Activated CD8-positive, alpha-beta memory T cell treated with anti-CD3 and anti-CD28 coated beads for 48 hours (primary cell): Measurements from ENCODE around the gene SF3A1.

Experiments used
- DNase-seq, 3 experiments: peaks; one replicate each; pipeline ENCODE4 v3.0.0-alpha.2; 2020; ENCODE audit warnings: low read depth in 2 of 3, low spot score in 2 of 3

Gene SF3A1

GRCh38 chr22:30305906-30306626 is 50.6 kb downstream of the SF3A1 start:
- DNase-seq, result no peak

- no peak for DNase-seq
Observed at GRCh38 chr22:30305519-30305905, 51.2 kb downstream of the SF3A1 start.

GRCh38 chr22:30304495-30305244 is 52.0 kb downstream of the SF3A1 start:
- DNase-seq, result no peak

GRCh38 chr22:30302810-30303138 is 53.9 kb downstream of the SF3A1 start:
- DNase-seq, result no peak

GRCh38 chr22:30301995-30302809 is 54.5 kb downstream of the SF3A1 start:
- no peak for DNase-seq

- no peak for DNase-seq
Observed at GRCh38 chr22:30299322-30299721, 57.4 kb downstream of the SF3A1 start.

GRCh38 chr22:30297991-30298701 is 58.5 kb downstream of the SF3A1 start:
- no peak for DNase-seq

GRCh38 chr22:30297276-30297990 is 59.3 kb downstream of the SF3A1 start:
- no peak for DNase-seq

- DNase-seq, result no peak
Observed at GRCh38 chr22:30296833-30297232, 59.9 kb downstream of the SF3A1 start.

GRCh38 chr22:30296324-30296723 is 60.4 kb downstream of the SF3A1 start:
- no peak for DNase-seq

- no peak for DNase-seq
Observed at GRCh38 chr22:30295576-30295975, 61.1 kb downstream of the SF3A1 start.

- no peak for DNase-seq
Observed at GRCh38 chr22:30294830-30295229, 61.9 kb downstream of the SF3A1 start.

GRCh38 chr22:30294066-30294465 is 62.6 kb downstream of the SF3A1 start:
- DNase-seq, result no peak

GRCh38 chr22:30293026-30293425 is 63.7 kb downstream of the SF3A1 start:
- no peak for DNase-seq

- no peak for DNase-seq
Observed at GRCh38 chr22:30292069-30292970, 64.4 kb downstream of the SF3A1 start.

- DNase-seq, result no peak
Observed at GRCh38 chr22:30291058-30291892, 65.4 kb downstream of the SF3A1 start.

GRCh38 chr22:30290342-30291057 is 66.2 kb downstream of the SF3A1 start:
- DNase-seq, result no peak

- no peak for DNase-seq
Observed at GRCh38 chr22:30289980-30290313, 66.7 kb downstream of the SF3A1 start.
